Measurements from ENCODE around the gene TBC1D3.
"Not testable (repeated sequence)": the region's sequence is repeated elsewhere in the genome, so short reads cannot be mapped to it uniquely, and the experiment has no call there.

TBC1D3 gene

DNA sequence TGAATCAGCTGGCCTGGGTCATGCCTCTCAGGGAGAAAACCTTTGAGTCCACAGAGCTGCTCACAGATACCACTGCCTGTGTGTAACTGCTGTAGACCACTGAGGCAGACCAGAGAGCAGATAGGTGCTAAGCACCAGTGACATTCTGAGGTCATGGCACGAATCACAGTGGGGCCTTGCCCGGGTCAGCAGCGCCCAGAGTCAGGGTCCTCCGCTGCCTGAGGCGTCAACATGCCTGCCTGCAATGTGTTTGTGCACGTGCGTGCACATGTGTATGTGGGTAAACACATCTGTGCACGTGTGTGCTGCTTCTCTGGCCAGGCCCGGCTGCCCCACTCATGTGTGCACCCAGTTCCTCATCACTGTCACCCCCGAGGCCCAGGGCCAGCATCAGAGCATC lies at the start of gene TBC1D3:
Gene TBC1D3, minus strand, starts transcription at position 101 of the 400 bp plus-strand sequence. CDS start 1,526 bp downstream, outside the sequence.
- not testable (repeated sequence) for DNase-seq (ENCODE audit: low read depth)

DNA sequence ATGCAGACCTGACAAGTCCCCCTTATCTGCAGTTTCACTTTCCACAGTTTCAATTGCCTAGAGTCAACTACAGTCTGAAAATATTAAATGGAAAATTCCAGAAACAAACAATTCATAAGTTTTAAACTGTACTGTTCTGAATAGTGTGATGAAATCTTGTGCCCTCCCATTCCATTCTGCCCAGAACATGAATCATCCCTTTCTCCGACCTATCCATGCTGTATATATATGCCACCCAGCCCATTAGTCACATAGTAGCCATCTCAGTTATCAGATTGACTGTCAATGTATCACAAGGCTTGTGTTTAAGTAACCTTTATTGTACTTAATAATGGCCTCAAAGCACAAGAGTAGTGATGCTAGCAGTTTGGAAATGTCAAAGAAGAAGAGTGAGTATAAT lies 40.4 kb upstream of the TBC1D3 start:
- DNase-seq (ENCODE audit: low read depth), result not testable (repeated sequence)

DNA sequence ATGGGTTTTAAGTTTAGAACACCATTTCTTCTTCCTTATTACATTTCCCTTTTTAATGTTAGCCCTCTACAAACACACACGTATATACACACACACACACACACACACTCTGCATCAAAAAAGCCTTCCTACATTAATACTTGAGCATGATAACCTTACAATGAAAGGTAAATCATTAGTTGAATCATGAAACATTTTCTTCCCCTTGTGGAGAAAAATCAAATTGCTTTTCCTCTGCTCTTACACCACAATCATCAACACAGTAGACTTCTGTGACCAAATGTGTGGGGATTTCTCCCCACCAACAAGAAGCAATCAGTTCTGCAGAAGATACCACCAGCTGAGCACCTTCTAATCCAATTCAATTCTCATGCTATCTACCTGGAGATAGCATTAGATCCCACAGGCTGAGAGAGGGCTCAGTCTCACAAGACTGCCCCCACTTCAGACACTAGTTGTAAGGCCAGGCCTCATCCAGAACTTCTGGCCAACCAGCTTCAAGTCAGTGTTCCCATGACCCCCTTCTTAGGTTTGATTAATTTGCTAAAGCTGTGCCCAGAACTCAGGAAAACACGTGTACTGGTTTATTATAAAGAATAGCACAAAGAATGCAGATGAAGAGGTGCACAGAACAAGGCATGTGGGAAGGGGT lies 33.6 kb upstream of the TBC1D3 start:
- not testable (repeated sequence) for DNase-seq (ENCODE audit: low read depth)

DNA sequence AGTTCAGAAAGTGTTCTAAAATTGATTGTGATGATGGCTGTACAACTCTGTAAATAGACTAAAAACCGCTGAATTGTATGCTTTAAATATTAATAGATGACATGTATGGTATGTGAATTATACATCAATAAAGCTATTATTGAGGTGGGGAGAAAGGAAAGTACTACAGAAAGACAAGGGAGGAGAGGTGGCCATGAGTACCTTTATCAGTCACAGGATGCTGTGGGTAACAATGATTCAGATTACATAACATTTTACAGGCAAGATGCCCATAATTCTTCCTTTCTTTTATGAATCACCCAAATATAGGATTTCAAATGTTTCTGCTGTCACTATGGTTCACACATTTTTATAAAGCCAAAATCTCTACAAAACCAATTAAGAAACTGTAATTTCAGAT lies 28.5 kb upstream of the TBC1D3 start:
- DNase-seq (ENCODE audit: low read depth), result not testable (repeated sequence)

DNA sequence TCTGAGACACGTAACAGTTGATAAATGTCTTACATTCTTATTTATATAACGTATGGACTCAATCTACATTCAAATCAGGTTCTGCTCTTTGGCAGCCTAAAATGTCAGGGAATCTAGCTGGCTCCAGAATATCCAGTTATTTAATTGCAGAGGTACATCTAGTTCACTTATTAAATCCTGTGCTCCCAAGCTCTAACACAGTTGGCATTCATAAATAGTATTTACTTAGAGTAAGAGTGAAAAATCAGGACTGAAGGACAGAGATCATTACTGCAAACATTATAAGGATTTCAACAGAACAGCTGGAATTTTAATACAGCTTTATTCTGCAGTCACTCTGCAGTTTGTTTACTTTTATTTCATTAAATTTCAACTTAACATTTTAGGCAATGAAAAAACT lies 7.9 kb upstream of the TBC1D3 start:
- not testable (repeated sequence) for DNase-seq (ENCODE audit: low read depth)

DNA sequence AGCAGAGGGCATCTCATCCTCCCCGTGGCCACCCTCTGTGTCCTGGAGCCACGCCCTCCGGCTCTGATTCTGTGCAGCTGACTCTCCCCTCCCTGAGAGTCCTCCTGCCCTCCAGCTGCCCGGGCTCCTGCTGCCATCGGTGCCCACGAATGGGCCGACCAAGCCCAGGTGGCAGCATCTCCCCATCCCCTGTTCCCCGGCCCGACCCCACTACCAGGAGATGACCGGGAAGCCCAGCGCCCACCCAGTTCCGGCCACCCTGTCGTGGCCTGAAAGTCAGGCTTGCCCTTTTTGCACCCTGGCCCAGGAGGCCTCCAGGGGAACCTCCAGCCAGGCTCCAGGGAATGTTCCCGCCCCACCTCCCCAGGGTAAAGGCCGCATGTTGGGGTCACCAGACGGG lies 57.5 kb downstream of the TBC1D3 start:
- DNase-seq (ENCODE audit: low read depth), result not testable (repeated sequence)

Data from activated T-cell treated with anti-CD3 and anti-CD28 coated beads for 48 hours (primary cell).